Esophagus mucosa (tissue), 1 donor: ENCODE measurements around the gene NSMCE1. TPM values are rescaled to one million over a fixed set of nuclear protein-coding genes. Genes with fewer than 3 reads are reported as not detected.
A peak's percentile ranks its signal among the peaks of the same experiment; 100 is the strongest.
"Not testable (repeated sequence)": the region's sequence is repeated elsewhere in the genome, so short reads cannot be mapped to it uniquely, and the experiment has no call there.

ENCODE experiments used
- ATAC-seq: fragments of 200-7000 bp; cut with Tn5 transposase; one replicate; pipeline ENCODE4 v1.9.1; 2020
- total RNA-seq: library from RNA; stranded (reverse); gene quantifications from one replicate; pipeline ENCODE4 v1.2.4, GENCODE V29; 2023
- donor health status: DM: yes; HTN: yes; CAD: no.

NSMCE1 gene
- total RNA-seq, 1 donor from 2014 or later: 46.8 TPM

GRCh38 chr16:27214084-27214961 lies 54.2 kb downstream of the NSMCE1 start:
- ATAC-seq: no peak

- ATAC-seq: no peak
These were observed 57.5 kb downstream of the NSMCE1 start for GRCh38 chr16:27211026-27211425.

- ATAC-seq: no peak
These were observed 58.4 kb downstream of the NSMCE1 start for GRCh38 chr16:27210174-27210573.

- ATAC-seq: no peak
These were observed 59.0 kb downstream of the NSMCE1 start for GRCh38 chr16:27209591-27209990.

- ATAC-seq: no peak
These were observed 59.8 kb downstream of the NSMCE1 start for GRCh38 chr16:27208796-27209195.

- ATAC-seq: no peak
These were observed 60.4 kb downstream of the NSMCE1 start for GRCh38 chr16:27208081-27208680.

GRCh38 chr16:27207121-27207520 lies 61.5 kb downstream of the NSMCE1 start:
- not testable (repeated sequence) for ATAC-seq

GRCh38 chr16:27205423-27206065 lies 63.0 kb downstream of the NSMCE1 start:
- no peak for ATAC-seq

GRCh38 chr16:27204312-27204915 lies 64.2 kb downstream of the NSMCE1 start:
- no peak for ATAC-seq

- ATAC-seq: peak; percentile 98
These were observed 64.9 kb downstream of the NSMCE1 start, which contains the start of gene KDM8 for GRCh38 chr16:27203507-27204311. TSS of gene KDM8 (plus strand) at chr16:27203526. CDS start at chr16:27210124, 6,598 bp downstream.

- ATAC-seq: peak; percentile 89
These were observed 65.6 kb downstream of the NSMCE1 start for GRCh38 chr16:27202923-27203506.

- ATAC-seq: not testable (repeated sequence)
These were observed 67.7 kb downstream of the NSMCE1 start for GRCh38 chr16:27200914-27201313.

- ATAC-seq: no peak
These were observed 68.8 kb downstream of the NSMCE1 start for GRCh38 chr16:27199736-27200135.

- no peak for ATAC-seq
These were observed 69.4 kb downstream of the NSMCE1 start for GRCh38 chr16:27199235-27199586.

GRCh38 chr16:27198451-27199234 lies 69.9 kb downstream of the NSMCE1 start:
- ATAC-seq: no peak

GRCh38 chr16:27197004-27197403 lies 71.6 kb downstream of the NSMCE1 start:
- ATAC-seq: no peak

- no peak for ATAC-seq
These were observed 72.5 kb downstream of the NSMCE1 start for GRCh38 chr16:27195941-27196595.

- no peak for ATAC-seq
These were observed 73.4 kb downstream of the NSMCE1 start for GRCh38 chr16:27195076-27195741.

GRCh38 chr16:27193300-27193990 lies 75.1 kb downstream of the NSMCE1 start:
- no peak for ATAC-seq
